Measurements from ENCODE around the gene USP14. TPM values are rescaled to one million over a fixed set of nuclear protein-coding genes. Genes with fewer than 3 reads are reported as not detected.

The USP14 gene
- total RNA-seq, 4 donors from 2014 or later = 33.9 to 90.3 (median 42.8) TPM

GRCh38 chr18:199214-199613, 40.9 kb downstream of the USP14 start:
- TF ChIP-seq, protein P1, sequence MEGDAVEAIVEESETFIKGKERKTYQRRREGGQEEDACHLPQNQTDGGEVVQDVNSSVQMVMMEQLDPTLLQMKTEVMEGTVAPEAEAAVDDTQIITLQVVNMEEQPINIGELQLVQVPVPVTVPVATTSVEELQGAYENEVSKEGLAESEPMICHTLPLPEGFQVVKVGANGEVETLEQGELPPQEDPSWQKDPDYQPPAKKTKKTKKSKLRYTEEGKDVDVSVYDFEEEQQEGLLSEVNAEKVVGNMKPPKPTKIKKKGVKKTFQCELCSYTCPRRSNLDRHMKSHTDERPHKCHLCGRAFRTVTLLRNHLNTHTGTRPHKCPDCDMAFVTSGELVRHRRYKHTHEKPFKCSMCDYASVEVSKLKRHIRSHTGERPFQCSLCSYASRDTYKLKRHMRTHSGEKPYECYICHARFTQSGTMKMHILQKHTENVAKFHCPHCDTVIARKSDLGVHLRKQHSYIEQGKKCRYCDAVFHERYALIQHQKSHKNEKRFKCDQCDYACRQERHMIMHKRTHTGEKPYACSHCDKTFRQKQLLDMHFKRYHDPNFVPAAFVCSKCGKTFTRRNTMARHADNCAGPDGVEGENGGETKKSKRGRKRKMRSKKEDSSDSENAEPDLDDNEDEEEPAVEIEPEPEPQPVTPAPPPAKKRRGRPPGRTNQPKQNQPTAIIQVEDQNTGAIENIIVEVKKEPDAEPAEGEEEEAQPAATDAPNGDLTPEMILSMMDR (IDR thresholded peaks at IDR 0.05; ENCODE audit: low read depth) = no peak

- TF ChIP-seq, protein P1 (IDR thresholded peaks at IDR 0.05; ENCODE audit: low read depth) = no peak
These were observed 41.4 kb downstream of the USP14 start for GRCh38 chr18:199768-200167.

DNA sequence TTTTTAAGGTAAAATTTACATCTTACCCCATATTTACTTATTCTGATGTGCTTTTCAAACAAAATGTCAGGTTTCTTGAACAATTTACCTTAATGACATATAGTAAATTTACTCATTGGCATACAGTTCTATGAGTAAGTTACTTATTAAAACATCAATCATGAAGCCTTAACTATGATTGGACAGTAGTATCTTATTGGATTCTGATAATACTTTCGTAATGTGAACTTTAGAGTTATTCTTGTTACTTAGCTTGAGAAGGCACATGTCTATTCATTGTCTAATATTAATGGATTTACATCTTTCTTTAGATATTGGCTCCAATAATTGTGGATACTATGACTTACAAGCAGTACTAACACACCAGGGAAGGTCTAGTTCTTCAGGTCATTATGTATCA, 51.7 kb downstream of the USP14 start:
- TF ChIP-seq, protein P1 (IDR thresholded peaks at IDR 0.05; ENCODE audit: low read depth) = no peak

- TF ChIP-seq, protein P1 (IDR thresholded peaks at IDR 0.05; ENCODE audit: low read depth) = no peak
These were observed 52.4 kb downstream of the USP14 start for GRCh38 chr18:210733-211132.

GRCh38 chr18:211582-211981, 53.2 kb downstream of the USP14 start:
- TF ChIP-seq, protein P1 (IDR thresholded peaks at IDR 0.05; ENCODE audit: low read depth) = no peak

GRCh38 chr18:212780-213179, 54.4 kb downstream of the USP14 start:
- TF ChIP-seq, protein P1 (IDR thresholded peaks at IDR 0.05; ENCODE audit: low read depth) = no peak

DNA sequence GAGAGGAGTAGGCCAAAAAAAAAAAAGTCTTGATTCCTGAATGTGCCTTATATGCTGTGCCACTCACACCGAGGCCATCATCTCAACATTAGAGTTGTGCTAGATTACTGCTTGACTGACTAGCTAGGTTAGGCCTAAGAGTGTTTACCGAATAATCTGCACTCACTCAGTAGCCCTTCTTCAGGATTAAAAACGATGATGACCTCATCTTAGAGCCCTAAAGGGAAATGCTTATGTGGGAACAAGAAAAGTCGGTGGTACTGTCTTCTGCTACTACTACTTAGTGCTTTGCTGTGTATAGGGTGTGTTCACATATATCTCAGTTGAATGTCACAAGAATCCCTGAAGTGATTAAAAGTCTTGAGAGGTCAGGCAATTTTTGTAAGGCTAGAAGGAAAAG, 55.1 kb downstream of the USP14 start:
- TF ChIP-seq, protein P1 (IDR thresholded peaks at IDR 0.05; ENCODE audit: low read depth) = no peak
